Colon (tissue), 2 donors: ENCODE results near the gene HJV.

Experiments
- FAIRE-seq: peaks from 2 replicates; lab custom pipeline; 2012; peaks lifted over from hg19 to GRCh38; lab: Jason Lieb, UNC
- donor health status: control.
- donor health status: control.

The HJV gene

GRCh38 chr1:146021050-146021445 lies 487 bp downstream of the HJV start:
- FAIRE-seq: no peak

- FAIRE-seq: no peak
Observed at GRCh38 chr1:146020058-146021049, 1.2 kb downstream of the HJV start.

DNA sequence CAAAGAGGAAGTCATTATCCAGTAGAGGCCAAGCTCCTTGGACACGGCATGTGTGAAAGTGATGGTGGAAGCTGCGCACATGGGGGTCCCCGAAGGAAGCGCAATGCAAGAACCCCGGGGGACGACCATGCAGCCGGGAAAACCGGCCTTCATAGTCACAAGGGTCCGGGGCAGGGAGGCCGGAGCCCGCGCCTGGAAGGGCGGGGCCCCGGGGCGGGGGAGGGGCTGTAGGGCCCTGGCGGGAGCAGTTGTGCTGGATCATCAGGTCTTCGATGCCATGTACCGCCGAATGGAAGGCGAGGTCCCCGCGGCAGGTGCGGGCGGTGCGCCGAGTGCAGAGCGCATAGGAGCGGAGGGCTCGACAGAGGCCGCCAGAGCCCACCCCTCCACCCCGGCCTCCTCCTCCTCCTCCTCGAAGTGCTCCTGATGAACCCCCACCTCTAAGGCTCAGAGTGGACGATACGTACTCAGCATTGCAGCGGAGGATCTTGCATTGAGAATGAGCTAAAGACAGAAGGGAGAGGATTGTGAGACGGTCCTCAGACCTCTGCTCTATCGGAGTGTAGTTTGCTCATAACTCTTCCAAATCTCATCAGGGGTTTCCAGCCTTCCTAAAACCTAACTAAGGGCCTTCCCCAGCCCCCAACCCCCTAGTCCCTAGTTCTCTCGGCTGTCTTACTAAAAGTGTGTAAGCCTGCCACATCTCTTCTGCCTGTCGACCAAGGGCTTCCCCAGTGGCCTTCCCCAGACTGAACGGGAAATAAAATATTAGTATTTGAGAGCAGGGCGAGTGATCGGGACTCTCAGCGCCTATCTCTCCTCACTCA lies 2.1 kb downstream of the HJV start:
- FAIRE-seq: no peak

DNA sequence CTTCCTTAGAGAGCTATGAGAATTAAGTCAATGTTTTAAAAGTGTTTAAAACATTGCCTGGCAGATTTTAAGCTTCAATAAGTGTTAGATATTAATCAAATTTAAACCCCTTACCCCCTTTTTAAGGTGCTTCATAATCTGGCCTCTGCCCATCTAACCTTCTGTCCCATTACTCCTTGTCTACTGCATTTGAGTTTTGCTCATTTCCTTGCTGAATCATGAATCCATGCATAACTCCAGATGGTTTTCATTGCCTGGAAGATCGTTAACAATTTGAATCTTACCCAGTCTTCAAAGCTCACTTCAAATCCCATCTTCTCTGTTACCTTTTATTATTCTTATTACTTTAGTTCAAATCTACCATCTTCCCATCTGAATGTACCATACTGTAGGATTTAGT lies 4.6 kb downstream of the HJV start:
- FAIRE-seq: no peak

DNA sequence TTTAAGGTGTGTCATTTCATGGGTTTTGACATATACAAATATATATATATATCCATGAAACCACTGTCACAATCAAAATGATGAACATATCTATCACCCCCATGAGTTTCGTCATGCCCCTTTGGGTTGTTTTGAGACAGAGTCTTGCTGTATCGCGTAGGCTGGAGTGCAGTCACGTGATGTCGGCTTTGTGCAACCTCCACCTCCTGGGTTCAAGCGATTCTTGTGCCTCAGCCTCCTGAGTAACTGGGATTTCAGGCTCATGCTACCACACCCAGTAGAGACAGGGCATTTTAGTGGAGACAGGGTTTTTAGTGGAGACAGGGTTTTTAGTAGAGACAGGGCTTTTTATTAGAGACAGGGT lies 8.0 kb downstream of the HJV start:
- FAIRE-seq: no peak

GRCh38 chr1:146012703-146013558 lies 8.6 kb downstream of the HJV start:
- FAIRE-seq: peak; percentile 49

GRCh38 chr1:146010126-146010738 lies 11.3 kb downstream of the HJV start:
- FAIRE-seq: no peak

DNA sequence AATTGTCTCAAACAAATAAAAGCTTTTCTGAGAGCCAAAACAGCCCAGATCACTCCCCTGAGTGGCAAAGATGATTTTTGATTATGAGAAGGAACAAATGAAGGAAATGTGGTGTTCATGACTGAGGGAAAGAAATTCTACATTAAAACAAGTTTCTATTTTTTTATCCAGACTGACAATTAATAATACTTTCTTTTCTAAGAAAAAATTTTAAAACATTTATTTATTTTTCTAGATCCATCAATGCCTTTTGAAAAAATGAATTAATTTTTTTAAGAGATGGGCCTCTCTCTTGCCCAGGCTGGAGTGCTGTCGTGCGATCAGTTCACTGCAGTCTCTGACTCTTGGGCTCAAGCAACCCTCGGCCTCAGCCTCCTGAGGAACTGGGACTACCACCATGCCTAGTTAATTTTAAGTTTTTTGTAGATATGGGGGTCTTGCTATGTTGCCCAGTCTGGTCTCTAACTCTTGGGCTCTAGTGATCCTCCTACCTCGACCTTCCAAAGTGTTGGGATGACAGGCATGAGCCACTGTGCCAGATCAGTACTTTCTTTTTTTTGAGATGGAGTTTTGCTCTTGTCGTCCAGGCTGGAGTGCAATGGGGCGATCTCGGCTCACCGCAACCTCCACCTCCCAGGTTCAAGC lies 13.9 kb downstream of the HJV start:
- no peak for FAIRE-seq

DNA sequence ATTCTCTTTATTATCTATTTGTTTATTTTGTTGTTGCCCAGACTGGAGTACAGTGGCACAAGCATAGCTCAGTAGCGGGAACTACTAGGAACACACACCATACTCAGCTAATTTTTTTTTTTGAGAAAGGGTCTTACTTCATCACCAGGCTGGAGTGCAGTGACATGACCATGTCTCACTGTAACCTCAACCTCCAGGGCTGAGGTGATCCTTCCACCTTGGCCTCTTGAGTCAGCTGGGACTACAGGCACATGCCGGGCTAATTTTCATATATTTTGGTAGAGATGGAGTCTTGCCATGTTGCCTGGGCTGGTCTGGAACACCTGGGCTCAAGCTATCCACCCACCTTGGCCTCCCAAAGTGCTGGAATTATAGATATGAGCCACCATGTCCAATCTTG lies 19.8 kb downstream of the HJV start:
- FAIRE-seq: no peak

- FAIRE-seq: no peak
Observed at GRCh38 chr1:145999321-146000024, 22.1 kb downstream of the HJV start.

DNA sequence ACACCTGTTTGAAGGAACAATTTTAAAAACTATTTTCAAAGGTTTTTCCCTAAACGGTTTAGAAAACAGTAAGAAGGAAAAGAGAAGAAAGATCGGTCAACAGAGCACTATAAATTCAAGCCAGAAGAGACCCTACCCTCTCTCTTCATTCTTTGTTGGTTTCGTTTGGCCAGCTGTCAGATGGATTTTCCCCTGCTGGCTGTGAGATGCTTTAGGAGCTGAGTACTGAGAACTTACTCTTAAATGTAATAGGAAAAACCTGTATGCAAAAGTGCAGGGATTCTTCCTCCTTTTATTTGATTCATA lies 23.9 kb downstream of the HJV start:
- no peak for FAIRE-seq

DNA sequence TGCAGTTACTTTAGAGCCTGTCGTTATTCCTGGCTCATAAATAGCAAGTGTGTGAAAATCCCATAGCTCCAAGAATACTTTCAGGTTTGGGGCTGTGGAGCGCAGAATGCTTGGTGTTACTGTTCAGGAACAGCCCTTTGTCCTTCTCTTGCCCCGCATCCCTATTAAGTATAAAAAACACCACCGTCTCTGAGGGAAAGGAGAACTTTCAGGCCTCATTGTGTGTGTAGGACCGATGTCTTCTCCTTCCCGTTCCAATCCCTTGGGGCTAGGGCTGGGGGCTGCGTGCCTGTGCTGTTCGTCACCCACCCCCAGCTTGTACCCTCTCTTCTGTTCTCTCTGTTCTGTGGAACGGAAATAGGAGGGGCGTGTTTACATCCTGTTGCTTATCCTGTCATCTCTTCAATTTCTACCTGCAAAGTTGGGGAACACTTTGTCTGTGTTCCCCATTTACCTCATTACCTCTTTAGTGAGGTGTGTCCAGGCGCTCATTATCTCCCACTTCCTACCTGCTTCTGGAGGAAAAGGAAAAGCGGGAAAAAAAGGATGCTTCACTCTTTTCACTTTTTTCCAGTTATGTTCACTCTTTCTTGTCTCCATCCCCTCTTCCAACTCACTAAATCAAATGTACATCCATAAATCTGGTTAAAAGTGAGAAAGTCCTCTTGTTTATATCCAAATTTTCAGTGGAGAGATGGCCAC lies 24.4 kb downstream of the HJV start:
- no peak for FAIRE-seq

DNA sequence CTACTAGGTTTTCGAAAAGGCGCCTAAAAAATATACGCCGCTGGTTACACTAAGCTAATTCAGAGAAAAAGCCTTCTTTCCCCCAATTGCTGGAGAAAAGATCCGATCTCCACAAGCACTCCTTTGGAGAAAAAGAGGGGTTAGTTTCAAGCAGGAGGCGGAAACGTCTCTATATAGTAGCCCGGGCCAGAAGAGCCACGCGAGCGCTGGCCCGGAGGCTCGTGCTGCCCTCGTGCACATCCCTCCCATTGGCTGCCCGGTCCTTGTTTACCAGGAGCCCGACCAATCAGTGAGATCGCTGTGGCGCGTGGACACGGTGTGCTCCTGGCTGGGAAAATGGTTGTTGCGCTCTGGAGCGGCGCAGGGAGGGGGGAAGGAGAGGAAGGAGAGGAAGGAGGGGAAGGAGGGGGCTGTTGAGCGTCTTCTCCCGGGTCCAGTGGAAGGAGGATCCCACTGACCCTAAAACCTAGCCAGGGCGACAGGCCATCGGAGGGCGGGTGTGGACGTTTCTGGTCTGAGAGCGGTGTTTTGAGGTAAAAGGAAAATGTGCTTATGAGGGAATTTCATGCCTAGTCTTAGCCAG lies 25.0 kb downstream of the HJV start, which contains the start of gene TXNIP:
TXNIP (minus strand) TSS at position 147 of the 583 bp plus-strand sequence. CDS start 313 bp downstream, outside the sequence.
- FAIRE-seq: no peak

GRCh38 chr1:145995964-145996432 lies 25.5 kb downstream of the HJV start:
- no peak for FAIRE-seq

DNA sequence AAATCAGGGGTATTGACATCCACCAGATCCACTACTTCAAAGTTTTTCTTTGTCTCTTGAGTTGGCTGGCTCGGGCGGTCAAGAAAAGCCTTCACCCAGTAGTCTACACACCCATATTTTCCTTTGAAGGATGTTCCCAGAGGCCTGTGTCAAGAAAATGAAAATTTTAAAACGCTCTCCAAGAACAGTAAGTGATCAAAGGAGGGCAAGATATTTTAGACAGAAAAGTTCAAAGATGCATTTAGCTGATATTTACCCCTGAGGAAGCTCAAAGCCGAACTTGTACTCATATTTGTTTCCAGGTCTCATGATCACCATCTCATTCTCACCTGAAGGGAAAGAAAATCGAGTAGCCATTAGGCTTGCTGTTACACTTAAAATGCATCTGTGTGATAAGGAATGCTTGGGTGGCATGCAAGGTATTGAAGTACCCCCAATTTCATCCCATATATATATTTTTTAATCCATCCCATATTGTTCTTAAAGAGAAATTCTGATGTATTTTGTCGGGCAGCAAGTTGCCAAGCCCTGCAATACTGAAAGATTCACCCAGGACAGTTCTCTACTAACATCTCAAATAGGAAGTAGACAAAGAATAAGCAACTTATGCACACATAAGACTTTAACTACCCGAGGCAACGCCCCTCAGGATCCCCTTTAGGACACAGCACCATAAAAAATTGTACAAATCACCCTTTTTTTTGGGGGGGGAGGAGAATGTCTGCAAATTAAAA lies 26.2 kb downstream of the HJV start:
- no peak for FAIRE-seq

DNA sequence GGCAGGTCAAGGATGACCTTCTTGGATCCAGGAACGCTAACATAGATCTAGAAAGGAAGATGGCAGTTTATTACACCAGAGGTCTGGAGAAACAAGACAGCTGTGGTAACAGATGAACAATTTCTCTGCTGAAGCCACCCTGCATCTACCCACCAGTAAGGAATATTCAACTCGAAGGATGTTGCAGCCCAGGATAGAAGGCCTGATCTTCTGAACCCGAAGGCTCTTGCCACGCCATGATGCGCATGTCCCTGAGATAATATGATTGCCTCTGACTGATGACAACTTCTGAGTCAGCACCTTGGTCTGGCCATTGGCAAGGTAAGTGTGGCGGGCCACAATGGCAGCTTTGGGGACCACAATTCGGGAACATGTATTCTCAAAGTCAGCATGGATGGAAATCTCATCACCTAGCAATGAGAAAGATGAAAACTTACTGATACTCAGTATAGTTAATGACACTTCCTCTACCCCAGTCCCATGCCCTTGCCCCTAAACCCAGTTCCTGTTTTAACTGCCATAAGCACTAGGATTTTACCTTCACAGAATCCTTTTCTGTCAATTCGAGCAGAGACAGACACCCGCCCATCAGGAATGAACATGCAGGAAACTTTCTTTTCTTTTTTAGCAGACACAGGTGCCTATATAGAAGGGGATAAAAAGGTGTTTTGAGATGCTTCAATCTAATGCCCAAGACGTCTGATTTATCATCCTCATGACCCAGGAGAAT lies 27.0 kb downstream of the HJV start:
- FAIRE-seq: no peak

DNA sequence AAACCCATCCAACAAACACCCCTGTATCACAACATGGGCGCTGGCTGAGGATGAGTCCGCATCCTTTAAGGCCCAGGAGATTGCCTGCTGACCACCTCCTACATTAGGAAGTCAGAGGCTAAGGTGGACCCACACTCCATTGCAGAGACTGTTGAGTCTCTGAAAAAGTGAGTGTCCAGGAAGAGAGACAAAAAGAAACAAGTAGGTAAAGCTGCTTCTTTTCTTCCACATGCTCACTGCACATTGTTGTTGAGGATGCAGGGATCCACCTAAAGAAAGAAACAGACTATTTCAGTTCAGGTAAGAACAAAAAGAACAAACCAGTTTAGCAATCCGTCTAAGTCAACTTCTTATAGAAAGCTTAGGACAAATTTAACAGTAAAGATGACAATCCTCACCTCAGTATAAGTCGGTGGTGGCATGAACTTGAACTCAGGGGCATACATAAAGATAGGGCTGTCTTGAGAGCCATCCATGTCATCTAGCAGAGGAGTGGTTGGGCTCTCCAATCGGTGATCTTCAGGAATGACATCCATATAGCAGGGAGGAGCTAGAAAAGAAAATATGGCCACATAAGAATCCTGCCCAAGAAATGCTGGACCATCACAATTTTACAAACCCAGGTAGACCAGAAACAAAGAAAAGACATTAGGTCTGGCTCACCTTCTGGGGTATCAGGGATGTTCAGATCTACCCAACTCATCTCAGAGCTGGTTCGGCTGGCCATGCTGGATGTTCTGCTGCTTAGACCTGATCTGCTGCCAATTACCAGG lies 27.7 kb downstream of the HJV start:
- FAIRE-seq: no peak
